ENCODE measurements around the gene CWC15. TPM values are rescaled to one million over a fixed set of nuclear protein-coding genes. Genes with fewer than 3 reads are reported as not detected.

Gene CWC15
- total and polyA plus RNA-seq, 9 donors = 35.8 to 65.8 (median 56.0) TPM

GRCh38 chr11:94912806-94913205, 60.5 kb downstream of the CWC15 start:
- Histone ChIP-seq H3K4me3 (no peak overlapping the region), H3K27ac (no peak overlapping the region), H3K27me3 (no peaks in the 10 kb centered on the region), H3K4me1 (ENCODE audit: insufficient read depth) (no peaks in the 10 kb centered on the region), H3K9me3 (no peaks in the 10 kb centered on the region), H3K36me3 (no peaks in the 10 kb centered on the region)
- 95 to 98% (median 96%) methylated on average over 9 of the region's 9 CpGs for WGBS, 3 donors
- intact Hi-C loops (cut with DNase I) = no loop called here
- TF ChIP-seq POLR2A (IDR thresholded peaks at IDR 0.05) = no peak
- no peak for TF ChIP-seq CTCF (IDR thresholded peaks at IDR 0.05)
- no peak for TF ChIP-seq EP300 (IDR thresholded peaks at IDR 0.05)
- no peak for DNase-seq

Other genes starting within 250 kb of the CWC15 start
- 10 to 100 TPM in 6 of 7 donors, 1 to 10 TPM in 1; 8.7 to 20.8 (median 13.6) TPM for gene AMOTL1, start 205.2 kb downstream of the CWC15 start, total RNA-seq
- 10 to 100 TPM in 1 of 2 donors, 1 to 10 TPM in 1; 5.4 to 24.8 TPM for gene AMOTL1, start 205.2 kb downstream of the CWC15 start, polyA plus RNA-seq
- gene KDM4D, start 153 bp upstream of the CWC15 start, total RNA-seq = 1 to 10 TPM in 4 of 7 donors, under 1 TPM in 3; 0.24 to 1.9 (median 1.0) TPM
- under 1 TPM; 0.68 to 0.92 TPM for gene KDM4D, start 153 bp upstream of the CWC15 start, polyA plus RNA-seq
- gene KDM4E, start 51.7 kb upstream of the CWC15 start, total RNA-seq = not detected
- not detected for gene KDM4E, start 51.7 kb upstream of the CWC15 start, polyA plus RNA-seq
- not detected for gene KDM4F, start 75.9 kb upstream of the CWC15 start, total RNA-seq
- gene KDM4F, start 75.9 kb upstream of the CWC15 start, polyA plus RNA-seq = not detected
- gene SRSF8, start 93.4 kb upstream of the CWC15 start, total RNA-seq = 10 to 100 TPM; 39.0 to 76.2 (median 58.8) TPM
- gene SRSF8, start 93.4 kb upstream of the CWC15 start, polyA plus RNA-seq = 10 to 100 TPM; 54.8 to 79.6 TPM
- gene ENDOD1, start 116.3 kb upstream of the CWC15 start, total RNA-seq = 10 to 100 TPM; 21.0 to 35.4 (median 34.3) TPM
- gene ENDOD1, start 116.3 kb upstream of the CWC15 start, polyA plus RNA-seq = 10 to 100 TPM; 18.9 to 60.8 TPM

All from ovary (tissue), 9 donors.